WI38 (cell line): ENCODE results near the gene E4F1.

ENCODE experiments used
- H3K4me3 ChIP-seq: 2 replicates; pipeline ENCODE4 v1.5.1; 2011; ENCODE audit warnings: low read depth, mild to moderate bottlenecking, control low read depth, low read length
- TF ChIP-seq, protein P1 (sequence below): IDR thresholded peaks from 2 replicates; pipeline ENCODE4 v1.5.1; 2012; ENCODE audit warnings: low read depth, mild to moderate bottlenecking, control low read depth, low read length

Gene E4F1

GRCh38 chr16:2190002-2190658 lies 33.3 kb upstream of the E4F1 start:
- TF ChIP-seq, protein P1, sequence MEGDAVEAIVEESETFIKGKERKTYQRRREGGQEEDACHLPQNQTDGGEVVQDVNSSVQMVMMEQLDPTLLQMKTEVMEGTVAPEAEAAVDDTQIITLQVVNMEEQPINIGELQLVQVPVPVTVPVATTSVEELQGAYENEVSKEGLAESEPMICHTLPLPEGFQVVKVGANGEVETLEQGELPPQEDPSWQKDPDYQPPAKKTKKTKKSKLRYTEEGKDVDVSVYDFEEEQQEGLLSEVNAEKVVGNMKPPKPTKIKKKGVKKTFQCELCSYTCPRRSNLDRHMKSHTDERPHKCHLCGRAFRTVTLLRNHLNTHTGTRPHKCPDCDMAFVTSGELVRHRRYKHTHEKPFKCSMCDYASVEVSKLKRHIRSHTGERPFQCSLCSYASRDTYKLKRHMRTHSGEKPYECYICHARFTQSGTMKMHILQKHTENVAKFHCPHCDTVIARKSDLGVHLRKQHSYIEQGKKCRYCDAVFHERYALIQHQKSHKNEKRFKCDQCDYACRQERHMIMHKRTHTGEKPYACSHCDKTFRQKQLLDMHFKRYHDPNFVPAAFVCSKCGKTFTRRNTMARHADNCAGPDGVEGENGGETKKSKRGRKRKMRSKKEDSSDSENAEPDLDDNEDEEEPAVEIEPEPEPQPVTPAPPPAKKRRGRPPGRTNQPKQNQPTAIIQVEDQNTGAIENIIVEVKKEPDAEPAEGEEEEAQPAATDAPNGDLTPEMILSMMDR: no peak

DNA sequence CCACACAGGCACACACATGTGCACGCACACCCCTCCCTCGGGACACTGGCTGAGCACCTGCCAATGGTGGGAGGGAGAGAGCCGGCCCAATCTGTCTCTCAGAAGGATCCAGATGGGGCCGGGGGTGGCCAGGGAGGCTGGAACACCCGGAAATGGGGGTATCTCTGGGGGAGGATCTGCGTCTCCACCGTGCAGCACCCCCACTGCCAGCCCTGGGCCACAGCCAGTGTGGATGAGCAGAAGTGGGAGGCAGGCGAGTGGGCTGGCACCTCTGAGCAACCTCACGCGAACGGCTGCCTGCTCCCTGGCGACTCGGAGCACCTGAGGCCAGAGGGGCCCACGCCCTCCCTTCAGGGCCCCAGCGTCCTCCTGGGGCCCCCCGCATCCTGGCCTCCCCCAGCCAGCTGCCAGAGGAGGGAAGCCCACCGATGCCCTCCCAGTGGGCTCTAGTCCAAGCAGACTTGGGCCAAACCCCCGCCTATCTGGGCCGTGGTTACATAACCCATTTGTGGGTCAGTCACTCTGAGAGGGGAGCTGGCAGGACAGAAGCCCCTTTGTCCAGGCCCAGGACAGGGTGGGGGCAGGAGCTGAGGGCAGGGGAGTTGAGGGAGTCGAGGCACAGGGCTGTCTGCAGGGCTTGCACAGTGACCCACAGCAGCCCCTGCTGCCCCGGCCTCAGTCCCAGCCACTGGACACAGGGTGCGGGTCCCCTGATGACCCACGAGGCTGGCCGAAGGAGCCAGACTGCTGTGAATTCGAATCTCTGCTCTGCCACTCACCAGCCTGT lies 32.5 kb upstream of the E4F1 start:
- H3K4me3 ChIP-seq: no peak overlapping the region
- TF ChIP-seq, protein P1: no peak

More at GRCh38 chr16:2190002-2190658, 33.3 kb upstream of the E4F1 start:
- H3K4me3 ChIP-seq: no peak overlapping the region

GRCh38 chr16:2191446-2191706 lies 32.0 kb upstream of the E4F1 start:
- TF ChIP-seq, protein P1: no peak

GRCh38 chr16:2194166-2194834 lies 29.1 kb upstream of the E4F1 start:
- H3K4me3 ChIP-seq: no peak overlapping the region
- TF ChIP-seq, protein P1: no peak

More at GRCh38 chr16:2191446-2191706, 32.0 kb upstream of the E4F1 start:
- H3K4me3 ChIP-seq: no peak overlapping the region

- TF ChIP-seq, protein P1: no peak
- H3K4me3 ChIP-seq: no peak overlapping the region
Measured at GRCh38 chr16:2194852-2195321, 28.5 kb upstream of the E4F1 start.

GRCh38 chr16:2195322-2196161 lies 27.8 kb upstream of the E4F1 start:
- TF ChIP-seq, protein P1: no peak

More at GRCh38 chr16:2195322-2196161, 27.8 kb upstream of the E4F1 start:
- H3K4me3 ChIP-seq: no peak overlapping the region
